ENCODE data around the gene GPSM1.

The GPSM1 gene

GRCh38 chr9:136290508-136291000, 36.8 kb upstream of the GPSM1 start:
- DNase-seq (ENCODE audit: low read depth in 2 of 2, low spot score in 1 of 2) = no peak

- DNase-seq (ENCODE audit: low read depth in 2 of 2, low spot score in 1 of 2) = no peak
Measured at GRCh38 chr9:136291306-136292025, 35.9 kb upstream of the GPSM1 start.

GRCh38 chr9:136292026-136292538, 35.3 kb upstream of the GPSM1 start:
- no peak for DNase-seq (ENCODE audit: low read depth in 2 of 2, low spot score in 1 of 2)

- no peak for DNase-seq (ENCODE audit: low read depth in 2 of 2, low spot score in 1 of 2)
Measured at GRCh38 chr9:136292591-136293448, 34.5 kb upstream of the GPSM1 start.

- no peak for DNase-seq (ENCODE audit: low read depth in 2 of 2, low spot score in 1 of 2)
Measured at GRCh38 chr9:136293476-136294077, 33.8 kb upstream of the GPSM1 start.

- no peak for DNase-seq (ENCODE audit: low read depth in 2 of 2, low spot score in 1 of 2)
Measured at GRCh38 chr9:136294437-136294836, 32.9 kb upstream of the GPSM1 start.

- DNase-seq (ENCODE audit: low read depth in 2 of 2, low spot score in 1 of 2) = no peak
Measured at GRCh38 chr9:136295055-136295454, 32.3 kb upstream of the GPSM1 start.

- no peak for DNase-seq (ENCODE audit: low read depth in 2 of 2, low spot score in 1 of 2)
Measured at GRCh38 chr9:136295542-136296433, 31.6 kb upstream of the GPSM1 start.

GRCh38 chr9:136296434-136297015, 30.8 kb upstream of the GPSM1 start:
- no peak for DNase-seq (ENCODE audit: low read depth in 2 of 2, low spot score in 1 of 2)

GRCh38 chr9:136297016-136297691, 30.2 kb upstream of the GPSM1 start:
- no peak for DNase-seq (ENCODE audit: low read depth in 2 of 2, low spot score in 1 of 2)

- DNase-seq (ENCODE audit: low read depth in 2 of 2, low spot score in 1 of 2) = no peak
Measured at GRCh38 chr9:136297766-136298735, 29.3 kb upstream of the GPSM1 start.

GRCh38 chr9:136299116-136299515, 28.2 kb upstream of the GPSM1 start:
- DNase-seq (ENCODE audit: low read depth in 2 of 2, low spot score in 1 of 2) = no peak

- DNase-seq (ENCODE audit: low read depth in 2 of 2, low spot score in 1 of 2) = no peak
Measured at GRCh38 chr9:136299541-136299940, 27.8 kb upstream of the GPSM1 start.

GRCh38 chr9:136300016-136300545, 27.3 kb upstream of the GPSM1 start:
- DNase-seq (ENCODE audit: low read depth in 2 of 2, low spot score in 1 of 2) = no peak

GRCh38 chr9:136300866-136301265, 26.5 kb upstream of the GPSM1 start:
- DNase-seq (ENCODE audit: low read depth in 2 of 2, low spot score in 1 of 2) = no peak

- DNase-seq (ENCODE audit: low read depth in 2 of 2, low spot score in 1 of 2) = no peak
Measured at GRCh38 chr9:136302527-136302926, 24.8 kb upstream of the GPSM1 start.

GRCh38 chr9:136303066-136303824, 24.1 kb upstream of the GPSM1 start:
- no peak for DNase-seq (ENCODE audit: low read depth in 2 of 2, low spot score in 1 of 2)
